HG03097 (cell line): ENCODE data around the gene UQCRFS1.
"Not testable (repeated sequence)": the region's sequence is repeated elsewhere in the genome, so short reads cannot be mapped to it uniquely, and the experiment has no call there.

ENCODE experiments used
- ATAC-seq: cut with Tn5 transposase; IDR thresholded peaks from one replicate; pipeline ENCODE4 v1.9.1; 2021; ENCODE audit not compliant: unreplicated experiment, low FRiP score

UQCRFS1 gene

GRCh38 chr19:29212648-29213573, at the start of gene UQCRFS1:
Gene UQCRFS1, minus strand, starts transcription at chr19:29213151. Its CDS starts 33 bp downstream, at chr19:29213118.
- peak; percentile 93 for ATAC-seq

GRCh38 chr19:29262085-29262484, 49.1 kb upstream of the UQCRFS1 start:
- no peak for ATAC-seq

GRCh38 chr19:29260477-29261317, 47.7 kb upstream of the UQCRFS1 start:
- ATAC-seq: no peak

- no peak for ATAC-seq
Observed at GRCh38 chr19:29259867-29260281, 46.9 kb upstream of the UQCRFS1 start.

- no peak for ATAC-seq
Observed at GRCh38 chr19:29259153-29259552, 46.2 kb upstream of the UQCRFS1 start.

- ATAC-seq: no peak
Observed at GRCh38 chr19:29256516-29256915, 43.6 kb upstream of the UQCRFS1 start.

GRCh38 chr19:29255912-29256311, 43.0 kb upstream of the UQCRFS1 start:
- no peak for ATAC-seq

- ATAC-seq: no peak
Observed at GRCh38 chr19:29255006-29255405, 42.1 kb upstream of the UQCRFS1 start.

GRCh38 chr19:29249798-29250197, 36.8 kb upstream of the UQCRFS1 start:
- not testable (repeated sequence) for ATAC-seq

GRCh38 chr19:29248332-29248844, 35.4 kb upstream of the UQCRFS1 start:
- ATAC-seq: no peak

- no peak for ATAC-seq
Observed at GRCh38 chr19:29247872-29248271, 34.9 kb upstream of the UQCRFS1 start.

- no peak for ATAC-seq
Observed at GRCh38 chr19:29247471-29247870, 34.5 kb upstream of the UQCRFS1 start.

- ATAC-seq: no peak
Observed at GRCh38 chr19:29247051-29247450, 34.1 kb upstream of the UQCRFS1 start.

GRCh38 chr19:29245215-29245614, 32.3 kb upstream of the UQCRFS1 start:
- no peak for ATAC-seq

- ATAC-seq: no peak
Observed at GRCh38 chr19:29241324-29241723, 28.4 kb upstream of the UQCRFS1 start.

- ATAC-seq: no peak
Observed at GRCh38 chr19:29239213-29239776, 26.3 kb upstream of the UQCRFS1 start.

GRCh38 chr19:29233591-29233990, 20.6 kb upstream of the UQCRFS1 start:
- no peak for ATAC-seq

GRCh38 chr19:29232315-29232852, 19.4 kb upstream of the UQCRFS1 start:
- ATAC-seq: no peak

- not testable (repeated sequence) for ATAC-seq
Observed at GRCh38 chr19:29231306-29231705, 18.4 kb upstream of the UQCRFS1 start.

GRCh38 chr19:29217616-29218015, 4.7 kb upstream of the UQCRFS1 start:
- no peak for ATAC-seq

GRCh38 chr19:29216021-29216420, 3.1 kb upstream of the UQCRFS1 start:
- ATAC-seq: no peak
